ENCODE data around the gene FANCD2. TPM values are rescaled to one million over a fixed set of nuclear protein-coding genes. Genes with fewer than 3 reads are reported as not detected.
"Not testable (repeated sequence)": the region's sequence is repeated elsewhere in the genome, so short reads cannot be mapped to it uniquely, and the experiment has no call there.

FANCD2 gene
- total RNA-seq, 1 donor from 2014 or later = 71.4 TPM

DNA sequence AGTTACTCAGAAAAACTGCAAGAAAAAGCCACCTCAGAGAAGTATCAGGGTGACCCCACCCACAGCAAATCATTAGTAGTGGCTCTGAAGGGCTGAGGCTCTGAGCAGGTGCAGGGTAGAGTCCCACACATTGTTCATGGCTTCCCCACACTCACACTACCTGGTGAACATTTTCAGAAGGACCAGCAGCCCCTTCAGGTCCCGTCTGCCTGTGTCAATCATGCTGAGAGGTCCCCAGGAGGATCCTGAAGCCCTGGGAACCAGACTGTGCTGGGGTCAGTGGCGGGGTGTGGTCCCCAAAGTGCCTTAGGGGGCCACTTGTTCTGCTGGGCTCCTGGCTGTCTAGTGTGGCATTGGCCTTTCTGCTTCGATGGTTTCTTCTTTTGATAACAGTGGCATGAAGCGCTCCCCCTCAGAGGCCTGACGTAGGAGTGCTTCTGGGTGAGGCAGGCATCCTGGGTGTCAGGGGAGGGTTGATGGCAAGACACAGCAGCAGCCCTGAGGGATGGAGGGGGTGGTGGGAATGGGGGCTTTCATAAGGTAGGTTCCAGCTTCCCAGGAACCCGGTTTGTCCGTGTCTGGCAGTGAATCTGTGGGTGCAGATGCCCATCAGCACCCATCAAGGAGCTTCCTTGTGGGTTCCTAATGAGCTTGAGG is 19.0 kb upstream of the FANCD2 start:
- no peak for DNase-seq
- intact Hi-C loops (cut with micrococcal nuclease) = no loop called here
- peaks cover 2% of the 10 kb centered on the region for H3K27me3 Mint-ChIP-seq
- H3K9me3 Mint-ChIP-seq = no peaks in the 10 kb centered on the region
- H3K27ac Mint-ChIP-seq = no peak overlapping the region
- no peak overlapping the region for H3K4me3 Mint-ChIP-seq
- peaks cover 7% of the 10 kb centered on the region for H3K36me3 Mint-ChIP-seq (ENCODE audit: low read depth)
- H3K4me1 Mint-ChIP-seq = peaks cover 19% of the 10 kb centered on the region

DNA sequence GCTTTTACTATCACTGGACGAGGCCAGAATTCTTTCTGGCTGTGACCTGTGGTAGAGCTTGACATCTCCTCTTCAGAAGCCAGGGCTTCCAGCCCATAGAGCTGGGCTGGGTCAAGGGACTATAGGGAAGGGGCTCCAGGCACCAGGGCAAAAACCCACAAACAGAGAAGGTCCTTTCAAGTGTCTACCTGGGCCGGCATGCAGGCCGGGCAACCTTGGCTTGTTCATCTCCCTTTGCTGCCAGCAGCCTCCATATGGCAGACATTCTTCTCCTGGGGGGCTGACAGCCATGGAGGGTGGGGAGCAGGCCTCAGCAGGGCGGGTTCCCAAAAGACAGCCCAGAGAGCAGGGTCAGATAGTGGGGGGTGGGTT is 18.0 kb upstream of the FANCD2 start:
- Mint-ChIP-seq H3K4me3 (peak overlapping the region; percentile 76), H3K4me1 (peaks cover 19% of the 10 kb centered on the region)
- H3K27me3 Mint-ChIP-seq; H3K27ac Mint-ChIP-seq; intact Hi-C loops (cut with micrococcal nuclease); H3K9me3 Mint-ChIP-seq; DNase-seq; H3K36me3 Mint-ChIP-seq (ENCODE audit: low read depth): not testable (repeated sequence)

DNA sequence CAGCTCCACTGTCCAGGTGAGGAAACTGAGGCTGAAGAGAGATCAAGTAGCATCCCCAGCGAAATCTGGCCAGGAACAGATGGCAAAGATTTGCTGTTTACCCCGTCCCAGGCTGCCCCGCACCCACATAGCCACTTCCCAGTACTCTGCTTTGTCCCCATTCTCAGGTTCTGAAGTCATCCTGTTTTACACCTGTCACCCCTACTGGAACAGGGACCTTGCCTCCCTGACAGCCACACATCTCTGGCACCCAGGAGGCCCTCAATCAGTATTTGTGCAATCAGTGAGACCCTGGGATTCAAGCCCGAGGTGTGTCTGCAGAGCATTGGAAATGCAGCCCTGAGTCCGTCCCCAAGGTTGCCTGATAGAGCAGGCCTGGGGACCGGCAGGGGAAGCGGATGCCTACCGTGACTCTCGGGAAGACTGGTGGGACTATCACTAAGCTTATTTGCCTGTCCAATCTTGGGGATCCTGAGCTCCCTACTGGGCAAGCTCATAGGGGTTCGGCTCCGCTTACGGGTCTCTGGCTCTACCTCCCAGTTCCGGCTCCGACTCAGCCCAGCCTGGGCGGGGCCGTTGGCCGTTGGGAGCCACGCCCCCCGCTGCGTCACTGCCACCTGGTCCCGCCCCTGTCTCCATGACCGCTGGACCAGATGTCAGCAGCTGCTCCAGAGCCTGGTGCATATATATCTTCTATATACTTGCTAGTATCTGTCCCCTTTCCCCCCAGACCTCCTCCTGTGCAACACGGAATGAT is 17.5 kb upstream of the FANCD2 start:
- H3K27me3 Mint-ChIP-seq = peaks cover 2% of the 10 kb centered on the region
- no peaks in the 10 kb centered on the region for H3K9me3 Mint-ChIP-seq
- intact Hi-C loops (cut with micrococcal nuclease) = no loop called here
- peak; percentile 96 for DNase-seq
- H3K4me1 Mint-ChIP-seq = peaks cover 19% of the 10 kb centered on the region
- peaks cover 2% of the 10 kb centered on the region for H3K36me3 Mint-ChIP-seq (ENCODE audit: low read depth)
- peak overlapping the region; percentile 76 for H3K4me3 Mint-ChIP-seq
- no peak overlapping the region for H3K27ac Mint-ChIP-seq

DNA sequence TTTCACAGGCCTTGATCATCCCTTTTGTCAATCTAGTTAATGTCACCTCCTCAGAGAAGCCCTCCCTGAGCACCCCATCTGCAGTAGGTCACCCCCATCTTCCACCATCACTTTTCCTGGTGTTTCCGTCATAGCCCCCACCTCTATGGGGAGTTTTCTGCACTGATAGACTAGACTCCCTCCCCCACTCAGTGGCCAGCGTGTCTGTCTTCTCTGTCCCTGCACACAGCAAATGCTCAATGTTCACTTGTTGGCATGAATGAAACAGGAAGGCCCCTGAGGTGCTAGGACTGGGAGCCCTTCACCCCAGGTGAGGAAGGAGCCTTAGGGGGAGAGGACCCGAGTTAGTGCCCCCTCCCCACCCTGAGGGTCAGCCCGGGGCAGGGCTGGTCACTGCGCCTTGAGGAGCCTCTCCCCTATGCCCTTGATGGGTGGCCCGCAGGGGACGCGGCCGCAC is 15.8 kb upstream of the FANCD2 start:
- H3K9me3 Mint-ChIP-seq = no peaks in the 10 kb centered on the region
- peaks cover 2% of the 10 kb centered on the region for H3K27me3 Mint-ChIP-seq
- H3K4me3 Mint-ChIP-seq = peak overlapping the region; percentile 61
- no peaks in the 10 kb centered on the region for H3K36me3 Mint-ChIP-seq (ENCODE audit: low read depth)
- DNase-seq = no peak
- intact Hi-C loops (cut with micrococcal nuclease) = no loop called here
- H3K27ac Mint-ChIP-seq = no peak overlapping the region
- peaks cover 16% of the 10 kb centered on the region for H3K4me1 Mint-ChIP-seq

DNA sequence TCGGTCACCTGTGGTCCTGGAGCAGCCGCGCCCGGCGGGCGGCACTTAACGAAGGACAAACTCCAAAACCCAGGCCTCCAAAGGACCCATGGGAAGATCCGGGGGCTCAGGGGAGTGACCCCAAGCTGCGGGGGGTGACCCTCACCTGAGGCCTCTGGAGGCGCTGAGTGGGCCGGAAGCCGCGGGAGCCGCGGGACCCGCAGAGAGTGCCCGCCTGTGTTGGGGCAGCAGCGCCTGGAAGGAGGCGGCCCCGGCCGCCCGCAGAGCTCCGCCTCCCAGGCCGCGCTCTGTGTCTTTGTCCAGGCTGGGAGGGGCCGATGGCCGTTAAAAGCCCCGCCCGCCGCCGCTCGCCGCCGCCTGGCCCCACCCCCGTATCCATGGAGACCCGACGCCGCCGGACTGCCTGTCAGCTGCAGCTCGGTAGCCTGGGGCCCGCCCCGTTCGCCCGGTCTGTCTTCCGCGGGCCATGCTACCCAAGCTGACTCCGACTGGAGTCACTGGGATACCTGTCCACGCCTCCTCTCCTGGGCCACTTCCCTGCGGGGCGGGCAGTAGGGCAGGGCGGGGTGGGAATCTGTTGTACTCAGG is 15.3 kb upstream of the FANCD2 start:
- peak; percentile 96 for DNase-seq
- Mint-ChIP-seq H3K4me1 (peaks cover 16% of the 10 kb centered on the region), H3K4me3 (peak overlapping the region; percentile 61), H3K27ac (no peak overlapping the region), H3K27me3 (peaks cover 2% of the 10 kb centered on the region), H3K36me3 (ENCODE audit: low read depth) (no peaks in the 10 kb centered on the region), H3K9me3 (no peaks in the 10 kb centered on the region)
- intact Hi-C loops (cut with micrococcal nuclease) = loop anchor here (1.0 kb wide), 3 partner anchors 15 to 309 kb away; partner anchors contain the start of gene FANCD2

DNA sequence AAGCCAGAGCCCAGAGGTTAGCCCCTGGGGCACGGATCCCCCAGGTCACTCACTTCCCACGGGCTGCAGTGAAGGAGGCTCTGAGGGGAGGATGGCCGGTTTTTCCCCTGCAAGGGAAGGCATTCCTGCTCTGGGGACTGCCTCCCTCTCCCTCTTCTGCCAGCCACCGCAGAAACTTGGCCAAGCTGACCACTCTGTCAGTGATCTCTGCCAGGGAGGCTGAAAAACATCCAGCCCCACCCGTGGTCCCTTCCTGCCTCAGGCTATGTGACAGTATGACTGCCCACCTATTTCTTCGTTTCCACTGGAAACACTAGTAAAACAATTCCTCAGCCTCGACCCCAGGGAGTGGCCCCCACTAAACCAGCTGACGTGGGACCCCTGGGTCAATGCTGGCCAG is 14.6 kb upstream of the FANCD2 start:
- no peak overlapping the region for H3K27ac Mint-ChIP-seq
- no peaks in the 10 kb centered on the region for H3K9me3 Mint-ChIP-seq
- H3K27me3 Mint-ChIP-seq = peaks cover 2% of the 10 kb centered on the region
- no peak for DNase-seq
- intact Hi-C loops (cut with micrococcal nuclease) = loop anchor here (1.0 kb wide), 3 partner anchors 15 to 309 kb away; partner anchors contain the start of gene FANCD2
- H3K4me1 Mint-ChIP-seq = peaks cover 15% of the 10 kb centered on the region
- no peaks in the 10 kb centered on the region for H3K36me3 Mint-ChIP-seq (ENCODE audit: low read depth)
- H3K4me3 Mint-ChIP-seq = peak overlapping the region; percentile 51

DNA sequence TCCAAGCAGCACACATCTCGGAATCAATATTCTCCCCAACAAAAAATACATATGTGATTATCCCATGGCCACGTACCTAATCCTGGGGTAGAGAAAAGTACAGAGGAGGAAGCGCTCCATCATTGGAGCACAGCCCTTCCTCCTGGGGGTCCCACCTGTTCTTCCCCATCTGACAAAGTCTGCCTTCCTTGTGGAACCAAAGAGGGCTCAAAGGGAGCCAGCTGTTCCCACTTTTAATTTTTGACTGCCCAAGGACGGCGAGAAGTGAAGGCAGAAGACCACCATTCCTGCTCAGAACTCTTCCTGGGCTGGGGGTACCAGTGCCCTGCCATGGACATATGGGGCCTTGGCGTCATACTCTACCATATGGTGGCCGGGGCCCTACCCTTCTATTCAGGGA is 14.1 kb upstream of the FANCD2 start:
- intact Hi-C loops (cut with micrococcal nuclease) = no loop called here
- DNase-seq = no peak
- Mint-ChIP-seq H3K4me1 (peaks cover 15% of the 10 kb centered on the region), H3K27ac (no peak overlapping the region), H3K4me3 (peak overlapping the region; percentile 24), H3K9me3 (no peaks in the 10 kb centered on the region), H3K27me3 (peaks cover 2% of the 10 kb centered on the region), H3K36me3 (ENCODE audit: low read depth) (peaks cover under 1% of the 10 kb centered on the region)

DNA sequence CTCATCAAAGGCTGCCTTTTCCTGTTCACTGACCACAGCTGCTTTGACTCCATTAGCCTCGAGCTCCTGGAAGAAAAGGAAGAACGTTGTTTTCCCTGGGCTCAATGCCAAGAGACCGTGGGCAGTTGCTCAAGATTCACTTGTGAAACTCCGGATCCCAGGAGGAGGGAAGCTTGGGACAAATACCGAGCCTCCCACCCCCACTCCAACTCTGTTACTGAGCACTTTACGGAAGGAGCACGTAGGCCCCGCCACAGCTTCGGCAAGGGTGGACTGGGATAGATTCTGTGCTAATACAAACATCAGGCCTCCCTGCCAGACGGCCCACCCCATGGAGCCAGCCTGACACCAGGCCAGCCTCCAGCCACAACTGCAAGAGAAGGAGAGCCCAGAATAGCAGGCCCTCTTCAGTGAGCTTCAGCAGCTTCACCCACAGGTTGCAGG is 10.8 kb upstream of the FANCD2 start:
- H3K4me3 Mint-ChIP-seq = no peak overlapping the region
- H3K9me3 Mint-ChIP-seq = no peaks in the 10 kb centered on the region
- H3K36me3 Mint-ChIP-seq (ENCODE audit: low read depth) = peaks cover 17% of the 10 kb centered on the region
- no peak for DNase-seq
- no peak overlapping the region for H3K27ac Mint-ChIP-seq
- peaks cover 13% of the 10 kb centered on the region for H3K4me1 Mint-ChIP-seq
- H3K27me3 Mint-ChIP-seq = no peaks in the 10 kb centered on the region
- intact Hi-C loops (cut with micrococcal nuclease) = no loop called here

DNA sequence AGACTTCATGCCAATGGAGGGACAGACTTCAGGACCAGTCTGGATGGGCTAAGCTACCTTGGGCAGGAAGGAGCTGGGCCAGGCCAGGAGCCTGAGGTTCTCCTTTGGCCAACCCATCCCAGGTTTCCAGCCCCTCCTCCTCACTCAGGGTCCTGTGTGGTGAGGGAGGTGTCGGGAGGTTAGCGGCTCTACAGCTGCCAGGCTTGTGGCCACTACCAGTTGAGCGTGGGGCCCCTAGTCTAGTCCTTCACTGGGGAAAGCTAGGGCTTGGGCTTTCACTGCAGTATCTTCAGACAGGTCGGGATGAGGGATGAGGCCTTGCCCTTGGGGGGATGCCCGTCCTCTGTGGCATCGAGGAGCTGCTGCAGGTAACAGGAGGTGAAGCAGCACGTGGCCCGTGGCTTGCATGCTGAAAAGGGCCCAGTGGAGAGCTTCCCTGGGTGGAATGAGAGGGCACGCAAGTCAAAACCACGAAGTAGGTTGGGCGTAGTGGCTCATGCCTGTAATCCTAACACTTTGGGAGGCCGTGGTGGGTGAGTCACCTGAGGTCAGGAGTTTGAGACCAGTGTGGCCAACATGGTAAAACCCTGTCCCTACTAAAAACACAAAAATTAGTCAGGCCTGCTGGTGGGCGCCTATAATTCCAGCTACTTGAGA is 8.5 kb upstream of the FANCD2 start:
- DNase-seq = peak; percentile 71
- Mint-ChIP-seq H3K36me3 (ENCODE audit: low read depth) (peaks cover 25% of the 10 kb centered on the region), H3K4me3 (no peak overlapping the region), H3K27ac (peak overlapping the region; percentile 29), H3K27me3 (no peaks in the 10 kb centered on the region), H3K9me3 (no peaks in the 10 kb centered on the region), H3K4me1 (peaks cover 15% of the 10 kb centered on the region)
- intact Hi-C loops (cut with micrococcal nuclease) = no loop called here

DNA sequence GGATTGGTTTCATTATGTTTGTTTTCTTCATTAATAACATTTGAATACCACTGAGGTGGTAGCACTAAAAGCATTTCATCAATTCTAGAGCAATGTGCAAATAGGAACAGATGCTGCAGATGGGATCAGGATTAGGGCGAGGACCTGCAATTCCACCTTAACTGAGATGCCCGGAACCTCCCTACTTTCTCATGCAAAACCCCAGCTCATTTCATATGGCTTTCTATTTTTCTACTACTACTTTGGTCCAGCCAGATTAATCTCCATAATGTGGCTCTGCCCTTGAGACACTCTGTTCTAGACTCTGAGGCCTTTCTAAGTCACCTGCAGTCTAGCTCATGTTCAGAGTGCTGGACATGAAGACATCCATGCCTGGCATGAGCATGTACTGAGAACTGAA is 7.4 kb upstream of the FANCD2 start:
- intact Hi-C loops (cut with micrococcal nuclease); H3K4me3 Mint-ChIP-seq; H3K27ac Mint-ChIP-seq; H3K9me3 Mint-ChIP-seq; H3K27me3 Mint-ChIP-seq; DNase-seq: not testable (repeated sequence)
- peaks cover 17% of the 10 kb centered on the region for H3K4me1 Mint-ChIP-seq
- H3K36me3 Mint-ChIP-seq (ENCODE audit: low read depth) = peaks cover 34% of the 10 kb centered on the region

DNA sequence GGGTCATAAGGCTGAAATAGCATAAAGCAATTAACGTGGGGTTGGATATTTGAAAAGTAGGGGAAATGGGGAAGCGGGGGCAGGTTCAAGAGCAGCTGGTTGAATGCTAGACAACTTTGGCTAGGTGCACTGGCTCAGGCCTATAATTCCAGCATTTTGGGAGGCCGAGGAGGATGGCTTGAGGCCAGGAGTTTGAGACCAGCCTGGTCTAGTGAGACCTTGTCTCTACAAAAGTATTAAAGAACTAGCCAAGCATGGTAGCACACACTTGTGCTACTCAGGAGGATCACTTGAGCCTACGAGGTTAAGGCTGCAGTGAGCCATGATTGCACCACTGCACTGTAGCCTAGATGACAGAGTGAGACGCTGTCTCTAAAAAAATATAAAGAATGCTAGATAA is 6.9 kb upstream of the FANCD2 start:
- no peak overlapping the region for H3K4me3 Mint-ChIP-seq

DNA sequence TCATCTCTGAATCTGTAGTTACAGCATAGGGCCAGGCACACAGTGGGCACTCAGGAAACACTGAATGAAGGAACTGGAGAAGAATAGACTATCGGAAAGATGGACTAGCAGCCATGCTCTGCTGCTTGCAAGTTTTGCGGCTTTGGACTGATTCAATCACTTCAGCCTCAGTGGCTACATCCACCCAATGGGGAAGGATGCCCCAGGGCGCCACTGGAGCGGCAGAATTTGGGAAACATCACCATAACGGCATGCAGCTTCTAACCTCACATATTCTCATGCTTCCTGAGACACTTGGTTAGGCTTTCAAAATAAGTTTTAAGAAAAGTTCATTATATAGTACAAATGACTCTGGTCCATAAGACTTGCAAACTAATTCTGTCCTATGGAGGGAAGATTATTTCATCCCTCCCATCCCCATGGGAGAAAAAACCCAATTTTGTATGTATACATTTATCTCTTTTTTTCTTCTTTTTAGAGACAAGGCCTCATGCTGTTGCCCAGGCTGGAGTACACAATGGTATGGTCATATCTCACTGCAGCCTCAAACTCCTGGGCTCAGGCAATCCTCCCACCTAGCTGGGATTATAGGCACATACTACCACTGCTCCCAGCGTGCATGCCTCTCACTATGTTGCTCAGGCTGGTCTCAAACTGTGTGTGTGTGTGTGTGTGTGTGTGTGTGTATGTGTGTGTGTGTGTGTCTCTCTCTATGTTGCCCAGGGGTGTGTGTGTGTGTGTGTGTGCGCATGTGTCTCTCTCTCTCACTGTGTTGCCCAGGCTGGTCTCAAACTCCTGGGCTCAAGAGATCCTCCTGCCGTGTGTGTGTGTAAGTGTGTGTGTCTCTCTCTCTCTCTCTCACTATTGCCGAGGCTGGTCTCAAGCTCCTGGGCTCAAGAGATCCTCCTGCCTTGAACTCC is 4.1 kb upstream of the FANCD2 start:
- no peak overlapping the region for H3K27ac Mint-ChIP-seq
- peaks cover 35% of the 10 kb centered on the region for H3K36me3 Mint-ChIP-seq (ENCODE audit: low read depth)
- intact Hi-C loops (cut with micrococcal nuclease) = loop anchor here (10.0 kb wide), 2 partner anchors 177 to 203 kb away; partner anchors contain the start of gene RPUSD3

More for the DNA sequence above, 6.9 kb upstream of the FANCD2 start:
- H3K27ac Mint-ChIP-seq = no peak overlapping the region
- intact Hi-C loops (cut with micrococcal nuclease) = no loop called here
- H3K27me3 Mint-ChIP-seq = no peaks in the 10 kb centered on the region
- peaks cover 17% of the 10 kb centered on the region for H3K4me1 Mint-ChIP-seq
- DNase-seq = no peak
- no peaks in the 10 kb centered on the region for H3K9me3 Mint-ChIP-seq
- peaks cover 34% of the 10 kb centered on the region for H3K36me3 Mint-ChIP-seq (ENCODE audit: low read depth)

More for the DNA sequence above, 4.1 kb upstream of the FANCD2 start:
- H3K4me3 Mint-ChIP-seq = no peak overlapping the region
- H3K27me3 Mint-ChIP-seq = no peaks in the 10 kb centered on the region
- peaks cover 18% of the 10 kb centered on the region for H3K4me1 Mint-ChIP-seq
- no peak for DNase-seq
- H3K9me3 Mint-ChIP-seq = no peaks in the 10 kb centered on the region
